ENCODE measurements around the gene ZNF276. TPM values are rescaled to one million over a fixed set of nuclear protein-coding genes. Genes with fewer than 3 reads are reported as not detected.

The ZNF276 gene
- total RNA-seq, 2 experiments from 2014 or later = 19.8 to 25.3 TPM

DNA sequence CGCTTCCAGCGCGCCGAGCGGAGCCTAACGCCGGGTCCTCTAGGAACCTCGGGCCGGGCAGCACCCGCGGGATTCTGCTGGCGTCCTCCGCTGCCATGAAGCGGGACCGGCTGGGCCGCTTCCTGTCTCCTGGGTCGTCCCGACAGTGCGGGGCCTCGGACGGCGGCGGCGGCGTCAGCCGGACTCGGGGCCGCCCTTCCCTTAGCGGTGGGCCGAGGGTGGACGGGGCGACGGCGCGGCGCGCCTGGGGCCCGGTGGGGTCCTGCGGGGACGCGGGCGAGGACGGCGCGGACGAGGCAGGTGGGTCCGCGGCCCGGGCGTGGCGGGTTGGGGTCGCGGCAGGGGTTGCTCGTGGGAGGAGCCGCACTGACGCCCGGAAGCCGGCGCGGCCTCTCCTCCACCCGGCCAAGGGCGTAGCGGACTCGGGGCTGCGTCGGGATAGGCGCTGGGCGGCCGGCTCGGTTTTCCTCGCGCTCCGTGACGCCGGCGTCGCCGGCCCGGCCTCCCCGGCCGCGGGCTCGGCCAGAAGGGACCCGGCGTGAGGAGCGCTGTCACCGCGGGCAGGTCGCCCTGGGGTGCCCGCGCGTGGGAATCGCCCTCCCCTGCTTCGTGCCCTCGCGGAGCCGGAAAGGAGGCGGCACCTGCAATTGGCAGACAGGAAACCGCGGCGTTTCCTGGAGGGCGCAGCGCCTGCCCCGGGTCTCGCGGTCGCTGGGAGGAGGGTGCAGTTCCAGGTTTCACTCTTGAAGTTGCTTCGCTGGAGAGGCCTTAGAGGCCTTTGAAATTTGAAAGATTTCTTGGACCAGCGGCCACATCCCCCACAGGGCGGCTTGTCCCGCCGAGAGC, 432 bp downstream of the ZNF276 start:
- Mint-ChIP-seq H3K4me3 (peak overlapping the region; percentile 77), H3K4me1 (ENCODE audit: low read depth) (peaks cover 46% of the 10 kb centered on the region), H3K27ac (peak overlapping the region; percentile 85), H3K27me3 (ENCODE audit: low read depth) (no peaks in the 10 kb centered on the region), H3K9me3 (no peaks in the 10 kb centered on the region), H3K36me3 (ENCODE audit: low read depth) (peaks cover 18% of the 10 kb centered on the region)
- CTCF ChIA-PET = interaction anchor here (0.6 kb wide), 1 partner anchor 18 kb away, joined by 3 read pairs; no protein-coding TSS in a partner anchor
- peak; percentile 87 for DNase-seq
- intact Hi-C loops (cut with micrococcal nuclease) = loop anchor here (1.0 to 5.0 kb wide), 5 partner anchors 10 to 141 kb away; partner anchors contain the start of genes FANCA and SPATA2L

DNA sequence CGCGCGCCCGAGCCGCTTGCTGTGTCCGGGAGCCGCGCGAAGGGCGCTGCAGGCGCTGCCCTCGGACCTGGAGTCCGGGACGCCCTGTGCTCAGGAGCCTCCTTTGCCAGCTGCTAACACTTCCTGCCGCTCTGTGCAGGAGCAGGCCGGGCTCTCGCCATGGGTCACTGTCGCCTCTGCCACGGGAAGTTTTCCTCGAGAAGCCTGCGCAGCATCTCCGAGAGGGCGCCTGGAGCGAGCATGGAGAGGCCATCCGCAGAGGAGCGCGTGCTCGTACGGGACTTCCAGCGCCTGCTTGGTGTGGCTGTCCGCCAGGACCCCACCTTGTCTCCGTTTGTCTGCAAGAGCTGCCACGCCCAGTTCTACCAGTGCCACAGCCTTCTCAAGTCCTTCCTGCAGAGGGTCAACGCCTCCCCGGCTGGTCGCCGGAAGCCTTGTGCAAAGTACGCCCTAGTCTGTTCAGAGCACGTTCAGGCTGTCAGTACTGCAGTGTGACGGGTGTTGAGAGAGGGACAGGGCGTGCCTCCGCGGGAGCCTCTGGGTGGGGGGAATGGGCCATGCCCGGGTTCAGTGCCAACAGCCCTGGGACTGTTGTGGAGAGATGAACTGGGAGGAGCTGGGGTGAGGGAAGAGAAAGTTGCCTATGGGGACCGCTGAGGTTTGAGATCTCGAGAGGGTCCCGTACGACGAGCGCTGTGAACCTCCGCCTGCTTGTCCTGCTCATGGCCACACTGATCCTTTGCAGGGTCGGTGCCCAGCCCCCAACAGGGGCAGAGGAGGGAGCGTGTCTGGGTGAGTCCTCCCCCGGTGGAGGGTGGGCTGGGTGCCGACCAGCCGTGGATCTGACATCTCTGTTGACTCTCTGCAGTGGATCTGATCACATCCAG, 1.3 kb downstream of the ZNF276 start:
- Mint-ChIP-seq H3K27me3 (ENCODE audit: low read depth) (no peaks in the 10 kb centered on the region), H3K36me3 (ENCODE audit: low read depth) (peaks cover 23% of the 10 kb centered on the region), H3K27ac (peak overlapping the region; percentile 85), H3K4me1 (ENCODE audit: low read depth) (peaks cover 53% of the 10 kb centered on the region), H3K4me3 (peak overlapping the region; percentile 77), H3K9me3 (no peaks in the 10 kb centered on the region)
- intact Hi-C loops (cut with micrococcal nuclease) = loop anchor here (1.0 to 5.0 kb wide), 3 partner anchors 11 to 140 kb away; no protein-coding TSS in a partner anchor
- CTCF ChIA-PET = interaction anchor here (0.6 to 4.8 kb wide), 3 partner anchors 17 to 22 kb away, joined by 3 to 20 read pairs (median 15); no protein-coding TSS in a partner anchor
- peak; percentile 71 for DNase-seq

DNA sequence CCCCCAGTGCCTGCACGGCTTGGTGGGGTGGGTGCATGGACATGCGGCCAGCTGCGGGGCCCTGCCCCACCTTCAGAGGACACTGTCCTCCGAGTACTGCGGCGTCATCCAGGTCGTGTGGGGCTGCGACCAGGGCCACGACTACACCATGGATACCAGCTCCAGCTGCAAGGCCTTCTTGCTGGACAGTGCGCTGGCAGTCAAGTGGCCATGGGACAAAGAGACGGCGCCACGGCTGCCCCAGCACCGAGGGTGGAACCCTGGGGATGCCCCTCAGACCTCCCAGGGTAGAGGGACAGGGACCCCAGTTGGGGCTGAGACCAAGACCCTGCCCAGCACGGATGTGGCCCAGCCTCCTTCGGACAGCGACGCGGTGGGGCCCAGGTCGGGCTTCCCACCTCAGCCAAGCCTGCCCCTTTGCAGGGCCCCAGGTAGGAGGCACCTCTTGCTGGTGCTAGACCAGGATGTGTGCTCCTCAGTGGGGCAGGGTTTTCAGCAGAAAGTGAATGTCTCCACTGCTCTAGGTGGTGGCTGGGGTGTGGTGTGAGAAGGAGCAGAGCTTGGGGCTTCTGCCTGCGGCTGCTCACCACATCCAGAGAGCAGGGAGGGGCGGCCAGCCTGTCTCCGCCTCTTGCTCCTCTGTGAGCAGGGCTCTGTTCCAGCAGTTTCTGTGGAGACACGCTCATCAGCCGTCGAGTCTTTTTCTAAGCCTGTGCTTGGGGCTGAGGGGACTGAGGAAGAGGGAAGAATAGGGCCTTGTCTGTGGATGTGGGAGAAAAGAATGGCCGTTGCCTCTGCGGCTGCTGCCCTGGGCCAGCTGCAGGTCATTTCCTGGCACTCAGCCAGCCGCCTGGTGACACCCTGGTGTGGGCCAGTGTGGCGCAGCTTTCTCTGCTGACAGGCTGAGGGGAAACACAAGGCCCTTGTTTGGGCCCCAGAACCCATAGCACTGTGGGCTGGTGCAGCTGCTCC, 2.2 kb downstream of the ZNF276 start:
- H3K9me3 Mint-ChIP-seq = no peaks in the 10 kb centered on the region
- intact Hi-C loops (cut with micrococcal nuclease) = loop anchor here (2.0 to 5.0 kb wide), 2 partner anchors 13 to 139 kb away; no protein-coding TSS in a partner anchor
- H3K36me3 Mint-ChIP-seq (ENCODE audit: low read depth) = peaks cover 20% of the 10 kb centered on the region
- peak overlapping the region; percentile 85 for H3K27ac Mint-ChIP-seq
- CTCF ChIA-PET = interaction anchor here (1.0 to 4.8 kb wide), 5 partner anchors 18 to 137 kb away, joined by 3 to 20 read pairs (median 4); partner anchors contain the start of gene SPATA2L
- H3K27me3 Mint-ChIP-seq (ENCODE audit: low read depth) = no peaks in the 10 kb centered on the region
- peak overlapping the region; percentile 77 for H3K4me3 Mint-ChIP-seq
- H3K4me1 Mint-ChIP-seq (ENCODE audit: low read depth) = peaks cover 47% of the 10 kb centered on the region
- peak; percentile 78 for DNase-seq

DNA sequence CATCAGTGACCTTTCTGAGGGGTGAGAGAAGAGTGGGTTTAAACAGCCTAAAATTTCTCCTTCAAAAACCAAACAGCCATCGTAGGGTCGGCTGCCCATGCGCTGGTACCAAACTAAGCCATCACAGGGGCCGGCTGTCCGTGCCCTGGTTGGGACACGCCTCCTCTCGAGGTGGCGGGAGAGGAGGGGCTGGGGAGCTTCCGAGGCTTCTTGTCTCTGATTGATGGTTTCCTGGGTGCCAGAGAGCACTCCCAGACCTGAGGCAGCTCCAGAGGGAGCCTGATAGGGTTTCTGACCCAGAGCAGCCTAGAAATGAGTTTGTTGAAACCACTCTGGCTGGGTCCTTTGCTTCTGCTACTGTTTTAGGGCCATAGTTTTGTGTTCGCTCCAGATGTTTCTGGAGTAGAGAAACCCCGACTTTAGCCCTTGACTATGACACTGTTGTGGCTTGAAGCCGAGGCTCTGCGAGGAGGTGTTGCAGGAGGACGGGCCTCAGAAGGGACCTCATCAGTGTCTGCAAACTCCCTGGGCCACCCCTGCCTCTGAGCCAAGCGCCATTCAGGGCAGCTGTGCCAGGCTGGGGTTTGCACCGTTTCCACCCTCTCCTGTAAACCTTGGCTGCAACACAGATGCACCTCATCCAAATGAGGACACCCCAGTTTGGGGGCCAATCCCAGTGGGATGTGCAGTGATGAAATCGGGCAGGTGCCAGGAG, 6.2 kb downstream of the ZNF276 start:
- H3K4me1 Mint-ChIP-seq (ENCODE audit: low read depth) = peaks cover 39% of the 10 kb centered on the region
- H3K27me3 Mint-ChIP-seq (ENCODE audit: low read depth) = no peaks in the 10 kb centered on the region
- CTCF ChIA-PET = interaction anchor here (0.9 to 1.0 kb wide), 2 partner anchors 10 to 27 kb away, joined by 3 read pairs; no protein-coding TSS in a partner anchor
- no peak for DNase-seq
- no peak overlapping the region for H3K4me3 Mint-ChIP-seq
- intact Hi-C loops (cut with micrococcal nuclease) = no loop called here
- peaks cover 36% of the 10 kb centered on the region for H3K36me3 Mint-ChIP-seq (ENCODE audit: low read depth)
- no peaks in the 10 kb centered on the region for H3K9me3 Mint-ChIP-seq
- H3K27ac Mint-ChIP-seq = peak overlapping the region; percentile 7

- Mint-ChIP-seq H3K36me3 (ENCODE audit: low read depth) (peaks cover 28% of the 10 kb centered on the region), H3K27me3 (ENCODE audit: low read depth) (no peaks in the 10 kb centered on the region), H3K9me3 (no peaks in the 10 kb centered on the region), H3K27ac (no peak overlapping the region), H3K4me3 (no peak overlapping the region), H3K4me1 (ENCODE audit: low read depth) (peaks cover 24% of the 10 kb centered on the region)
- intact Hi-C loops (cut with micrococcal nuclease) = no loop called here
- DNase-seq = no peak
- CTCF ChIA-PET = no interaction called here
Observed at GRCh38 chr16:89729293-89729692, 8.0 kb downstream of the ZNF276 start.

GRCh38 chr16:89729863-89730593, 8.7 kb downstream of the ZNF276 start:
- intact Hi-C loops (cut with micrococcal nuclease) = no loop called here
- H3K4me3 Mint-ChIP-seq = no peak overlapping the region
- no peak overlapping the region for H3K27ac Mint-ChIP-seq
- peaks cover 27% of the 10 kb centered on the region for H3K4me1 Mint-ChIP-seq (ENCODE audit: low read depth)
- H3K36me3 Mint-ChIP-seq (ENCODE audit: low read depth) = peaks cover 36% of the 10 kb centered on the region
- no peaks in the 10 kb centered on the region for H3K27me3 Mint-ChIP-seq (ENCODE audit: low read depth)
- CTCF ChIA-PET = no interaction called here
- H3K9me3 Mint-ChIP-seq = no peaks in the 10 kb centered on the region
- DNase-seq = no peak

GRCh38 chr16:89730610-89731234, 9.4 kb downstream of the ZNF276 start:
- Mint-ChIP-seq H3K9me3 (no peaks in the 10 kb centered on the region), H3K36me3 (ENCODE audit: low read depth) (peaks cover 41% of the 10 kb centered on the region), H3K4me3 (no peak overlapping the region), H3K4me1 (ENCODE audit: low read depth) (peaks cover 27% of the 10 kb centered on the region), H3K27ac (no peak overlapping the region), H3K27me3 (ENCODE audit: low read depth) (no peaks in the 10 kb centered on the region)
- CTCF ChIA-PET = no interaction called here
- intact Hi-C loops (cut with micrococcal nuclease) = no loop called here
- DNase-seq = no peak

DNA sequence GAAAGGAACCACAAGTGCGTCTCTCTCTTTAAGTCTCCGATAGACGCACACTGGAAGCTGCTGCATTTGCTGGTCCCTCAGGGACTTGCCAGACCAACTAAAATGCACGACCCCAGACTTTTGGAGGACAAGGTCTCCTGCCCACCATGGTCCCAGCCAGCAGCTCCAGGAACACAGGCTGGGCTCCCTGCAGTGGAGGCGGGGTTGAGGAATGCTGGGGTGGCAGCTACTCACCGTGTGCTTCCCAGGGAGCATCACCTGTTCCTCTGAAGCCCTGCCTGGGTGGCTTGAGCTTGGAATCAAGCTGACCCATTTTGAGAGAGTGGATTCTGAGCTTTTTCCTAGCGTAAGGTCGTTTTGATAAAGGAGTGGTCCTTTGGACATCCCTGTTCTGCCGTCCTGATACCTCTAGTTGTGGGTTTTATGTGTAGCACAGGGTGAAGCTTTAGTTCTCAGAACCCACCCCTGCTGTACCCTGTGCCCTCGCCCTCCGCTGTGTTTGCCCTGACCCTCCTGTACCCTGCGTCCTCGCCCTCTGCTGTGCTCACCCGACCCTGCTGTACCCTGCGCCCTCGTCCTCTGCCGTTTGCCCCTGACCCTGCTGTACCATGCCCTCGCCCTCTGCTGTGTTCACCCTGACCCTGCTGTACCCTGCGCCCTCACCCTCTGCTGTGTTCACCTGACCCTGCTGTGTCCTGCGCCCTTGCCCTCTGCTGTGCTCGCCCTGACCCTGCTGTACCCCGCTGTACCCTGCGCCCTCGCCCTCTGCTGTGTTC, 11.0 kb downstream of the ZNF276 start:
- DNase-seq = no peak
- CTCF ChIA-PET = no interaction called here
- Mint-ChIP-seq H3K4me3 (no peak overlapping the region), H3K9me3 (no peaks in the 10 kb centered on the region), H3K36me3 (ENCODE audit: low read depth) (peaks cover 44% of the 10 kb centered on the region), H3K27ac (peak overlapping the region; percentile 62), H3K27me3 (ENCODE audit: low read depth) (no peaks in the 10 kb centered on the region), H3K4me1 (ENCODE audit: low read depth) (peaks cover 25% of the 10 kb centered on the region)
- intact Hi-C loops (cut with micrococcal nuclease) = no loop called here

DNA sequence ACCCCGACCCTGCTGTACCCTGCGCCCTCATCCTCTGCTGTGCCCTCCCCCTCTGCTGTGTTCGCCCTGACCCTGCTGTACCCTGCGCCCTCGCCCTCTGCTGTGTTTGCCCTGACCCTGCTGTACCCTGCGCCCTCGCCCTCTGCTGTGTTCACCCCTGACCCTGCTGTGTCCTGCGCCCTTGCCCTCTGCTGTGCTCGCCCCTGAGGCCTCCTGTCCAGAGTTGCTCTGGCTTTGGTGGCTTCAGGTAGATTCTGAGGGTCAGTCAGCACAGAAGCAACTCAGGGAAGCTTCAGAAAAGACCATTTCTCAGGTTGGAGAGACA, 11.5 kb downstream of the ZNF276 start:
- Mint-ChIP-seq H3K4me3 (no peak overlapping the region), H3K9me3 (no peaks in the 10 kb centered on the region), H3K27ac (peak overlapping the region; percentile 24), H3K36me3 (ENCODE audit: low read depth) (peaks cover 49% of the 10 kb centered on the region), H3K4me1 (ENCODE audit: low read depth) (peaks cover 28% of the 10 kb centered on the region), H3K27me3 (ENCODE audit: low read depth) (no peaks in the 10 kb centered on the region)
- CTCF ChIA-PET = no interaction called here
- DNase-seq = no peak
- intact Hi-C loops (cut with micrococcal nuclease) = no loop called here

DNA sequence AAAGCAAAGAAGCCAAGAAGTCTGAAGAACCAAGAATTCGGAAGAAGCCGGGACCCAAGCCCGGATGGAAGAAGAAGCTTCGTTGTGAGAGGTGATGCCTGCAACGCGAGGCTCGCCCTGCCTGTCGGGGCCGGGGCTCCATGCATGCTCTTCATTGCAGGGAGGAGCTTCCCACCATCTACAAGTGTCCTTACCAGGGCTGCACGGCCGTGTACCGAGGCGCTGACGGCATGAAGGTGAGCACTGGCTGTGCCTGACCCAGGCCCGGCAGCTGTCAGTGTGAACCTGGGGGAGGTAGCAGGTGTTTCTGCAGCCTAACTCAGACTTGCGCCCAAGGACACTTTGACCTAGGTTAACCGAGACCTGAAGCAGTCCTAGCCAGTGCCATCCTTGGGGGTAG, 12.0 kb downstream of the ZNF276 start:
- Mint-ChIP-seq H3K4me1 (ENCODE audit: low read depth) (peaks cover 29% of the 10 kb centered on the region), H3K36me3 (ENCODE audit: low read depth) (peaks cover 50% of the 10 kb centered on the region), H3K9me3 (no peaks in the 10 kb centered on the region), H3K4me3 (no peak overlapping the region), H3K27me3 (ENCODE audit: low read depth) (no peaks in the 10 kb centered on the region), H3K27ac (no peak overlapping the region)
- CTCF ChIA-PET = interaction anchor here (0.6 kb wide), 2 partner anchors 59 to 70 kb away, joined by 3 to 4 read pairs; no protein-coding TSS in a partner anchor
- DNase-seq = no peak
- intact Hi-C loops (cut with micrococcal nuclease) = no loop called here
